Measurements from ENCODE around the gene MARK1. TPM values are rescaled to one million over a fixed set of nuclear protein-coding genes. Genes with fewer than 3 reads are reported as not detected.

MARK1 gene
- total RNA-seq, 3 donors from 2014 or later = 6.6 to 13.8 (median 9.8) TPM

DNA sequence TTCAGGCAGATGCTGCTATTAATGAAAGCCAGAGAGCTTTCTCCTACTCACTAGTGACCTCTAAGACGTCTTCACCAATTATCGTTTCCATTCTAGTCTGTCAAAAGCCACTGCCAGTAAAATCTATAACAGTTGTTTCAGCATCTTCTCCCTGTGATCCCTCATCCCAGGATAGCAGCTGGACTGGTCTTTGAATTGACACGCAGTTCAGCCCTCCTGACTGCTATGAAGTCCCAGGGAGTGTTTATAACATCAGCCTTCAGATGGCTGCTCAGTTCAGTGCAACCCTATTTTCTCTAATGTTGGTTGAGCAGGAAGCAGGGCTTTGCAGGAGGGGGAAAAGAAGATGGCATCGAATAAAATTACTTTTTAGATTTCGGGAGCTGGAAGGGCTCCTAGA is 23.6 kb upstream of the MARK1 start:
- DNase-seq (ENCODE audit: low spot score in 2 of 2) = no peak
- H3K4me1 ChIP-seq = no peaks in the 10 kb centered on the region
- H3K36me3 ChIP-seq = no peaks in the 10 kb centered on the region
- intact Hi-C loops (cut with DNase I; ENCODE audit: low total_unique reads) = no loop called here
- no peaks in the 10 kb centered on the region for H3K9me3 ChIP-seq
- H3K27ac ChIP-seq = no peak overlapping the region
- TF ChIP-seq, protein P1, sequence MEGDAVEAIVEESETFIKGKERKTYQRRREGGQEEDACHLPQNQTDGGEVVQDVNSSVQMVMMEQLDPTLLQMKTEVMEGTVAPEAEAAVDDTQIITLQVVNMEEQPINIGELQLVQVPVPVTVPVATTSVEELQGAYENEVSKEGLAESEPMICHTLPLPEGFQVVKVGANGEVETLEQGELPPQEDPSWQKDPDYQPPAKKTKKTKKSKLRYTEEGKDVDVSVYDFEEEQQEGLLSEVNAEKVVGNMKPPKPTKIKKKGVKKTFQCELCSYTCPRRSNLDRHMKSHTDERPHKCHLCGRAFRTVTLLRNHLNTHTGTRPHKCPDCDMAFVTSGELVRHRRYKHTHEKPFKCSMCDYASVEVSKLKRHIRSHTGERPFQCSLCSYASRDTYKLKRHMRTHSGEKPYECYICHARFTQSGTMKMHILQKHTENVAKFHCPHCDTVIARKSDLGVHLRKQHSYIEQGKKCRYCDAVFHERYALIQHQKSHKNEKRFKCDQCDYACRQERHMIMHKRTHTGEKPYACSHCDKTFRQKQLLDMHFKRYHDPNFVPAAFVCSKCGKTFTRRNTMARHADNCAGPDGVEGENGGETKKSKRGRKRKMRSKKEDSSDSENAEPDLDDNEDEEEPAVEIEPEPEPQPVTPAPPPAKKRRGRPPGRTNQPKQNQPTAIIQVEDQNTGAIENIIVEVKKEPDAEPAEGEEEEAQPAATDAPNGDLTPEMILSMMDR (IDR thresholded peaks at IDR 0.05) = no peak
- TF ChIP-seq POLR2AphosphoS5 (IDR thresholded peaks at IDR 0.05) (no peak), POLR2A (IDR thresholded peaks at IDR 0.05) (no peak)
- no peaks in the 10 kb centered on the region for H3K27me3 ChIP-seq
- no peak overlapping the region for H3K4me3 ChIP-seq

DNA sequence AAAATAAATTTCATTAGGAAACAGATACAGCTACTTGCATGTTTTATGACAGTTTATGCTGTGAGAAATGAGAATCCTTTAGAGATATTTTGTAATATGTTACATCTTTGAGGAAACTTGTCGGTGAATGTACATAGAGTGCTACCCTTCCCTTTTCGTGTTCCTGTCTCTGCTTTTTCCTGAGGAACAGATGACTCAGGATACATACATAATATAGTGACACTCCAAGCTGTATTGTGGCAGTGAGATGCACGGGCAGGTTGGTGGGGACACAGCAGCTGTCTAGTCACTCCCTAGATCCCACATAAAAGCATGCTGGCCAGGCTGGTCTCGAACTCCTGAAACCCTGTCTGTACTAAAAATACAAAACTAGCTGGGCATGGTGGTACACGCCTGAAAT is 20.9 kb upstream of the MARK1 start:
- Histone ChIP-seq H3K4me3 (no peak overlapping the region), H3K9me3 (no peaks in the 10 kb centered on the region), H3K27me3 (no peaks in the 10 kb centered on the region), H3K36me3 (no peaks in the 10 kb centered on the region), H3K27ac (no peak overlapping the region), H3K4me1 (no peaks in the 10 kb centered on the region)
- TF ChIP-seq, protein P1 (IDR thresholded peaks at IDR 0.05) = no peak
- TF ChIP-seq POLR2A (IDR thresholded peaks at IDR 0.05) (no peak), POLR2AphosphoS5 (IDR thresholded peaks at IDR 0.05) (no peak)
- DNase-seq (ENCODE audit: low spot score in 2 of 2) = no peak
- intact Hi-C loops (cut with DNase I; ENCODE audit: low total_unique reads) = no loop called here

DNA sequence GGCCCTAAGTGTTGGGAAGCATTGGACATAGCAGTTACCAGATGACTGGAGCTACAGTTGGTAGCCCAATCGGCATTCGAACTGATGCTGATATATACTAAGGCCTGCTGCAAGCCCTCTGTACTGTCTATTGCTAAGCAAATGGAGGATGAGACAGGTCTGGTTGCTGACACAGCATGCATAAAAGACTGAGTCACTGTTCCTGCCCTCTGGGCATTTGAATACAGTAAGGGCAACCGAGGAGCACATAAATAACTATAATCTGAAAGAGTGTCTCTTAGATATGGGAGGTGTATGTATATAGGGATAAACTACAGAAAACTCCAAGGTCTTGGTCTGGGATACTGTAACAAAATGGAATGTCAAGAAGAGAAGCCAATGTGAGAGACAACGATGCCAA is 16.8 kb upstream of the MARK1 start:
- Histone ChIP-seq H3K27me3 (no peaks in the 10 kb centered on the region), H3K4me1 (no peaks in the 10 kb centered on the region), H3K36me3 (no peaks in the 10 kb centered on the region), H3K9me3 (no peaks in the 10 kb centered on the region), H3K27ac (no peak overlapping the region), H3K4me3 (no peak overlapping the region)
- TF ChIP-seq, protein P1 (IDR thresholded peaks at IDR 0.05) = no peak
- TF ChIP-seq POLR2AphosphoS5 (IDR thresholded peaks at IDR 0.05) (no peak), POLR2A (IDR thresholded peaks at IDR 0.05) (no peak)
- intact Hi-C loops (cut with DNase I; ENCODE audit: low total_unique reads) = no loop called here
- DNase-seq (ENCODE audit: low spot score in 2 of 2) = no peak

DNA sequence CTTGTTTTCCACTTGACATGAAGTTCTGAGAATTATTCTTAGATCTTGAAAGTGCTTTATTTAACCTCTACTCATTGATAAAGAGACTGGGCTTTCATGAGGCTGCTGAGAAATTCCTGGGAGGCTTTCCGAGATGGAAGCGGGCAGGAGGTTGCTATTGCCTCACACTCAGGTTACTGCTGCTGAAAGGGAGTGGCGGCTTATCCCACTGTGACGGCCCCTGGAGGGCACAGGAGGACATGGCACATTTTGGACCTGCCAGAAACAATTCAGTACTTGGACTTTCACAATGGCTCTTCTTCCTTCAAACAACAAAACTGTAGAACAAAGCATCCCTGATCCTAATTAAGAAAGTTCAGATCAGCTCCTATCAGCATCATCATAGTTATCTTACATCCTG is 16.2 kb upstream of the MARK1 start:
- Histone ChIP-seq H3K27ac (no peak overlapping the region), H3K36me3 (no peaks in the 10 kb centered on the region), H3K27me3 (no peaks in the 10 kb centered on the region), H3K9me3 (no peaks in the 10 kb centered on the region), H3K4me3 (no peak overlapping the region), H3K4me1 (no peaks in the 10 kb centered on the region)
- DNase-seq (ENCODE audit: low spot score in 2 of 2) = no peak
- intact Hi-C loops (cut with DNase I; ENCODE audit: low total_unique reads) = no loop called here
- TF ChIP-seq POLR2A (IDR thresholded peaks at IDR 0.05) = no peak
- TF ChIP-seq POLR2AphosphoS5 (IDR thresholded peaks at IDR 0.05) = no peak
- TF ChIP-seq, protein P1 (IDR thresholded peaks at IDR 0.05) = no peak

DNA sequence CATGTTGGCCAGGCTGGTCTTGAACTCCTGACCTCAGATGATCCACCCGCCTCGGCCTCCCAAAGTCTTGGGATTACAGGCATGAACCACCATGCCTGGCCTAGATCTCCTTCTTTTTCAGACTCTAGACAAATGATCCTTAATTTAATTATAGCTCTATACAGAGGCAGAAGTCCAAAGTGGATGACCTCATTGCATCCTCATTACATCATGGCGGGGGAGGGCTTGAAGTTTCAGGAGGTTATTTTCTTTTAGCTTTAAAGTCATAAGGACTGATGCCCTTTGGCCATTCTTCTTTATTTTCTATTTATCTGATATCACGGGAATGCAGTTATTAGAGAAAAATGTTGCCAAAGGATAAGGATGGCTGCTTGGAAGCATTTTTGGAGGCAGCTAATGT is 14.1 kb upstream of the MARK1 start:
- H3K4me1 ChIP-seq = no peaks in the 10 kb centered on the region
- intact Hi-C loops (cut with DNase I; ENCODE audit: low total_unique reads) = no loop called here
- no peaks in the 10 kb centered on the region for H3K36me3 ChIP-seq
- H3K9me3 ChIP-seq = no peaks in the 10 kb centered on the region
- H3K27me3 ChIP-seq = no peaks in the 10 kb centered on the region
- TF ChIP-seq POLR2AphosphoS5 (IDR thresholded peaks at IDR 0.05) = no peak
- TF ChIP-seq, protein P1 (IDR thresholded peaks at IDR 0.05) = no peak
- TF ChIP-seq POLR2A (IDR thresholded peaks at IDR 0.05) = no peak
- H3K4me3 ChIP-seq = no peak overlapping the region
- H3K27ac ChIP-seq = no peak overlapping the region
- no peak for DNase-seq (ENCODE audit: low spot score in 2 of 2)
